Osteoblast (primary cell): Measurements from ENCODE around the gene ZC3H18. TPM values are rescaled to one million over a fixed set of nuclear protein-coding genes. Genes with fewer than 3 reads are reported as not detected.
A peak's percentile ranks its signal among the peaks of the same experiment; 100 is the strongest.

Experiments used
- DNase-seq: peaks from one replicate; pipeline ENCODE4 v3.0.0; 2011; ENCODE audit warnings: low spot score, mixed read lengths; ENCODE audit not compliant: insufficient read length; ENCODE audit errors: missing footprints
- H2AFZ ChIP-seq: 2 replicates; pipeline ENCODE4 v1.6.0; 2011; ENCODE audit warnings: mild to moderate bottlenecking, low read length
- H3K27ac ChIP-seq: 2 replicates; pipeline ENCODE4 v1.5.1; 2011; ENCODE audit warnings: mild to moderate bottlenecking, low read depth, low read length, moderate library complexity
- H3K27me3 ChIP-seq: 2 replicates; pipeline ENCODE4 v1.6.0; 2012; ENCODE audit warnings: mild to moderate bottlenecking, control low read depth, inconsistent platforms, low read length, moderate library complexity; ENCODE audit not compliant: insufficient read depth
- H3K36me3 ChIP-seq: 2 replicates; pipeline ENCODE4 v1.5.1; 2011; ENCODE audit warnings: mild to moderate bottlenecking, low read length, control low read depth, moderate library complexity; ENCODE audit not compliant: insufficient read depth
- H3K4me1 ChIP-seq: 2 replicates; pipeline ENCODE4 v1.5.1; 2011; ENCODE audit warnings: mild to moderate bottlenecking, low read length, control low read depth, moderate library complexity; ENCODE audit not compliant: insufficient read depth
- H3K4me2 ChIP-seq: 2 replicates; pipeline ENCODE4 v1.6.0; 2011; ENCODE audit warnings: mild to moderate bottlenecking, low read length; ENCODE audit not compliant: insufficient read depth
- H3K4me3 ChIP-seq: fragments of 200-600 bp; sonication (generic); 3 replicates; pipeline ENCODE4 v1.5.1; 2012; ENCODE audit warnings: mild to moderate bottlenecking, low read length, inconsistent platforms; ENCODE audit not compliant: insufficient read depth
- H3K79me2 ChIP-seq: 2 replicates; pipeline ENCODE4 v1.6.0; 2012; ENCODE audit warnings: mild to moderate bottlenecking, low read length, control low read depth, inconsistent platforms; ENCODE audit not compliant: insufficient read depth
- H3K9me3 ChIP-seq: 2 replicates; pipeline ENCODE4 v1.5.1; 2011; ENCODE audit warnings: low read depth, low read length, control low read depth
- H4K20me1 ChIP-seq: 2 replicates; pipeline ENCODE4 v1.6.0; 2012; ENCODE audit warnings: mild to moderate bottlenecking, low read length, control low read depth; ENCODE audit not compliant: insufficient read depth
- total RNA-seq: library from RNA; depleted of rRNA; stranded (reverse); fragments of >200 nt; gene quantifications from 2 replicates; pipeline ENCODE4 v1.2.3, GENCODE V29; 2012
- TF ChIP-seq, protein P1 (sequence below): IDR thresholded peaks from 2 replicates; pipeline ENCODE4 v1.5.1; 2011; ENCODE audit warnings: mild to moderate bottlenecking, low read depth, low read length, moderate library complexity; ENCODE audit errors: extremely low read depth

The ZC3H18 gene
- total RNA-seq, 1 donor = 10.9 TPM

DNA sequence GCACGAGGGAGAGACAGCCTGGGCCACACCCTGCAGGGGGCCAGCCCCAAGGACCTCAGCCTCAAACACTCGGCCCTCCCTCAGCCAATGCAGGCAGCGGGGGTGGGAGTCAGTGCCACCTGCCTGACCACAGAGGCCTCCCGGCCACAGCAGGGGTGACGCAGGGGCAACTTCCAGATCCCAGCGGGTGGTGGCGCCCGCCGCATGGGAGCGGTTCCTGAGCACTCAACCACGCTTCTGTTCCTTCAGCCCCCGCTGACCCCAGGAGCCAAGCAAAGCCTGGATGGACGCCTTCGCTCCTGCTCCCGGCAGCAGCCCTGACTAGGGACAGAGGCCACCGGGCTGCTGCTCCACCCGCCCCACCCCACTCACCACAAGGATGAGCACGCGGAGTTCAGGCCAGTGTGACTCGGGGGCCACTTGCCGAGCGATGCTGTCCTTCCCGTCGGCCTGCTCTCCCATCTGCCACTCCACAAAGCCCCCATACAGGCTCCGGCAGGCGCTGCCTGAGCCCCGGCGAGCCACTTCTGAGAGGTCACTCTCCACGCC lies 85.6 kb downstream of the ZC3H18 start:
- Histone ChIP-seq H3K27ac (no peak overlapping the region), H2AFZ (no peak overlapping the region), H4K20me1 (peaks cover 8% of the 10 kb centered on the region), H3K4me2 (no peak overlapping the region), H3K27me3 (no peaks in the 10 kb centered on the region), H3K79me2 (peaks cover 19% of the 10 kb centered on the region), H3K9me3 (no peaks in the 10 kb centered on the region), H3K4me1 (peaks cover 6% of the 10 kb centered on the region), H3K36me3 (peaks cover 8% of the 10 kb centered on the region), H3K4me3 (no peak overlapping the region)
- TF ChIP-seq, protein P1, sequence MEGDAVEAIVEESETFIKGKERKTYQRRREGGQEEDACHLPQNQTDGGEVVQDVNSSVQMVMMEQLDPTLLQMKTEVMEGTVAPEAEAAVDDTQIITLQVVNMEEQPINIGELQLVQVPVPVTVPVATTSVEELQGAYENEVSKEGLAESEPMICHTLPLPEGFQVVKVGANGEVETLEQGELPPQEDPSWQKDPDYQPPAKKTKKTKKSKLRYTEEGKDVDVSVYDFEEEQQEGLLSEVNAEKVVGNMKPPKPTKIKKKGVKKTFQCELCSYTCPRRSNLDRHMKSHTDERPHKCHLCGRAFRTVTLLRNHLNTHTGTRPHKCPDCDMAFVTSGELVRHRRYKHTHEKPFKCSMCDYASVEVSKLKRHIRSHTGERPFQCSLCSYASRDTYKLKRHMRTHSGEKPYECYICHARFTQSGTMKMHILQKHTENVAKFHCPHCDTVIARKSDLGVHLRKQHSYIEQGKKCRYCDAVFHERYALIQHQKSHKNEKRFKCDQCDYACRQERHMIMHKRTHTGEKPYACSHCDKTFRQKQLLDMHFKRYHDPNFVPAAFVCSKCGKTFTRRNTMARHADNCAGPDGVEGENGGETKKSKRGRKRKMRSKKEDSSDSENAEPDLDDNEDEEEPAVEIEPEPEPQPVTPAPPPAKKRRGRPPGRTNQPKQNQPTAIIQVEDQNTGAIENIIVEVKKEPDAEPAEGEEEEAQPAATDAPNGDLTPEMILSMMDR = no peak
- peak; percentile 58 for DNase-seq

DNA sequence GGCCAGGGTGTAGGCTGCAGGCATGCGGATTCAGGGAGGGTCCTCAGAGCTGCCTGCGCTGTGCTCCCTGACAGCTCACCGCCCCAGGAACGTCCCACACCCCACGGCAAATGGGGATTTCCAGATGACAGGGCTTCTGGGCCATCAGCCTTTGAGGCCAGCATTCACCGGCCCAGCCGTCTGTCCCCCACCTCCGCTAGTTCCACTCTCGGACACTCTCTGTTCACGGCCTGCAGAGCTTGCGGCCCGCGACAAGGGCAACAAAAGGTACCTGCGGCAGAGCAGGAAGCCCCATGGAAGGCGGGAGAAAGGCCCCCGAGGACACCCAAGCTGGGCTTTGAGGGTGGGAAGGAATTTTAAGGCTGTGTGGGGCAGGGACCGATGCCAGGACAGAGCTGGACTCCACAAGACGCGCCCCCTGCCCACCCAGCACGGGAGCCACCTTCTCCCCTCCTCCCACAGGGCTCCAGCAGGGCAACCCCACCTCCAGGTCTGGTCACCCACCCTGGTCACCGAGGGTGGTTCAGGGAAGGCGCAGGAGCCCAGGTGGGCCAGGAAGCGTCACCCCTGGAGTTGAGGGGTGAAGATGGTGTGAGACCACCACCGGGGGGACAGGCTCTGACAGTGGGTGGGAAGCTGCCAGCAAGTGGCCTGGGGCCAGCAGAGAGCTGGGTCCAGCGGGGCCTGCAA lies 86.2 kb downstream of the ZC3H18 start:
- Histone ChIP-seq H3K27me3 (no peaks in the 10 kb centered on the region), H3K36me3 (peaks cover 8% of the 10 kb centered on the region), H4K20me1 (peaks cover 8% of the 10 kb centered on the region), H3K4me1 (peaks cover 1% of the 10 kb centered on the region), H3K4me2 (no peak overlapping the region), H3K27ac (no peak overlapping the region), H3K9me3 (no peaks in the 10 kb centered on the region), H3K4me3 (no peak overlapping the region), H2AFZ (no peak overlapping the region), H3K79me2 (peaks cover 24% of the 10 kb centered on the region)
- DNase-seq = peak; percentile 80
- TF ChIP-seq, protein P1 = no peak

DNA sequence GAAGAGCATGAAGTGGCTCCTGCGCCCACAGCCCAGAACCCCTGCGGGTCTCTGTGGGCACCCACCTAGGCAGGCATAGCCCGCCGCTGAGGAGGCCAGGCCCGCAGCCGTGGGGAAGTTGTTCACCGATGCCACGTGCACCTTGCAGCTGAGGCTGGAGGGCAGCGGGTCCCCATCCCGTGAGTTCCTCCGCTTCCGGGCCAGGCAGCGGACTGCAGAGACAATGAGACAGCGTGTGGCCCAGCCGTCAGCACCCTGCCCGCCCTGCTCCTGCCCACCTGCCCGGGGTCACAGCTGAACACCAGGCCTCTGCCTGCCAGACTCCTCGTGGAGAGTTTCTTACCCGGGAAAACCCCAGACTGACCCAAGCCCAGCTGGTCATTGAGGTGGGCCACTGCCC lies 87.2 kb downstream of the ZC3H18 start:
- Histone ChIP-seq H3K4me3 (no peak overlapping the region), H4K20me1 (peaks cover 8% of the 10 kb centered on the region), H3K4me1 (peaks cover 3% of the 10 kb centered on the region), H3K79me2 (peaks cover 31% of the 10 kb centered on the region), H3K4me2 (no peak overlapping the region), H2AFZ (no peak overlapping the region), H3K27ac (no peak overlapping the region), H3K9me3 (no peaks in the 10 kb centered on the region), H3K27me3 (no peaks in the 10 kb centered on the region), H3K36me3 (peaks cover 8% of the 10 kb centered on the region)
- TF ChIP-seq, protein P1 = no peak
- peak; percentile 57 for DNase-seq

DNA sequence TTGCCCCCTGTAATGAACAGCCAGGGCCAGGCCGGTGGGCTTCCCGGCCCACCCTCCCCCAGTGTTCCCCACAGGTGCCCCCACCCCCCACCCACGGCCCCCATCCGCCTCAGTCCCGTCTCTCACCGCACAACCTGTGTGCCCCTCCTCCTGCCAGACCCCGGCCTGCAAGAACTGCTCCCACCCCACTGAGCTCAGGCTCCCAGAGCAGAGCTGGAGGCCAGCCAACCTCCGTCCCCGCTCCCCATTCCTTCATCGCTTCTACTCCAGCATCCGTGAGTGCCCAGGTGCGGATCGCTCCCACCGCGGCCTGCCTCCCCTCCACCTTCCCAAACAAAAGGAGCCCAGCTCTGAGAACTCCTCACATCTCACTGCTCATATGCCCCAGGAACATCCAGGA lies 88.5 kb downstream of the ZC3H18 start:
- DNase-seq = peak; percentile 83
- peaks cover 42% of the 10 kb centered on the region for H3K79me2 ChIP-seq
- H3K9me3 ChIP-seq = no peaks in the 10 kb centered on the region
- no peak overlapping the region for H3K4me2 ChIP-seq
- no peak overlapping the region for H3K4me3 ChIP-seq
- no peak overlapping the region for H2AFZ ChIP-seq
- peaks cover 8% of the 10 kb centered on the region for H4K20me1 ChIP-seq
- no peaks in the 10 kb centered on the region for H3K27me3 ChIP-seq
- H3K36me3 ChIP-seq = peaks cover 8% of the 10 kb centered on the region
- TF ChIP-seq, protein P1 = no peak
- H3K27ac ChIP-seq = no peak overlapping the region
- peaks cover 3% of the 10 kb centered on the region for H3K4me1 ChIP-seq
